ENCODE results near the gene GUCD1. TPM values are rescaled to one million over a fixed set of nuclear protein-coding genes. Genes with fewer than 3 reads are reported as not detected.

Gene GUCD1
- total RNA-seq, 2 experiments from 2014 or later = 114 to 144 TPM

DNA sequence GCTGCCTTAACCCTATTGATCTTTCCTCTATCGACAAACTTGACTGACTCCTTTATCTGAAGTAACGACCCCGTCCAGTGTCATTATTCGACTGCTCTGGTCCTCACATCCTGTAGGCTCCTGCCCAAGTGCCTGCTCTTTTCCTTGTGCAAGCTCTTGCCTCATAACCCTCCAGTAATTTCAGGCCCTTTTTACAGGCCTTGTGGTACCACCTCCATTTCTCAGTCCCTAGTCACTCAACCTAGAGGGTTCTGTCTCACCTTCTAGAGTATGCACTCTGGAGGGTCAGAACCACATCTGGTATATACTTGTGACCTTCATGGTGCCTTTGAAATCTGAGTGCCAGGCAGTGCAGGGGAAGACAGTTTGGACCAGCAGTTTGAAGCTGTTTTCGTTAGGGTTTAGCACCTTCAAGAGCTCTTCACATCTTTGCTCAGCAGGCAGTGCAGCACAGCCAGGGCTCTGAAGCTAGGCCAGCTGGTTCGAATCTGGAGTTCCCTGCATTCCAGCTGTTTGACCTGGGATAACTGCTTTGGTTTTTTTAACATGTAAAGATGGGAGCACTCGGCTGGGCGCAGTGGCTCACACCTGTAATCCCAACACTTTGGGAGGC lies 12.1 kb upstream of the GUCD1 start:
- Histone ChIP-seq H4K20me1 (ENCODE audit: insufficient read depth, low read length) (peaks cover 15% of the 10 kb centered on the region; the same call in 1 of the 2 replicates), H3K4me1 (ENCODE audit: insufficient read depth, low read length, poor library complexity, severe bottlenecking) (no peaks in the 10 kb centered on the region), H3K27ac (ENCODE audit: low read depth, low read length, poor library complexity, severe bottlenecking) (no peak overlapping the region), H3K9me2 (ENCODE audit: insufficient read depth, low read length) (no peaks in the 10 kb centered on the region), H3K36me3 (ENCODE audit: insufficient read depth, low read length) (peaks cover 93% of the 10 kb centered on the region), H3K4me2 (ENCODE audit: low read length) (no peak overlapping the region), H3K79me2 (ENCODE audit: insufficient read depth, low read depth, low read length) (peaks cover 51% of the 10 kb centered on the region), H3K9me3 (ENCODE audit: low read length) (no peaks in the 10 kb centered on the region), H3K4me3 (ENCODE audit: low read depth, low read length, poor library complexity, severe bottlenecking) (no peak overlapping the region), H2AFZ (ENCODE audit: low read length) (no peak overlapping the region)
- intact Hi-C loops (cut with micrococcal nuclease; ENCODE audit: unreplicated experiment) = no loop called here
- TF ChIP-seq, protein P1, sequence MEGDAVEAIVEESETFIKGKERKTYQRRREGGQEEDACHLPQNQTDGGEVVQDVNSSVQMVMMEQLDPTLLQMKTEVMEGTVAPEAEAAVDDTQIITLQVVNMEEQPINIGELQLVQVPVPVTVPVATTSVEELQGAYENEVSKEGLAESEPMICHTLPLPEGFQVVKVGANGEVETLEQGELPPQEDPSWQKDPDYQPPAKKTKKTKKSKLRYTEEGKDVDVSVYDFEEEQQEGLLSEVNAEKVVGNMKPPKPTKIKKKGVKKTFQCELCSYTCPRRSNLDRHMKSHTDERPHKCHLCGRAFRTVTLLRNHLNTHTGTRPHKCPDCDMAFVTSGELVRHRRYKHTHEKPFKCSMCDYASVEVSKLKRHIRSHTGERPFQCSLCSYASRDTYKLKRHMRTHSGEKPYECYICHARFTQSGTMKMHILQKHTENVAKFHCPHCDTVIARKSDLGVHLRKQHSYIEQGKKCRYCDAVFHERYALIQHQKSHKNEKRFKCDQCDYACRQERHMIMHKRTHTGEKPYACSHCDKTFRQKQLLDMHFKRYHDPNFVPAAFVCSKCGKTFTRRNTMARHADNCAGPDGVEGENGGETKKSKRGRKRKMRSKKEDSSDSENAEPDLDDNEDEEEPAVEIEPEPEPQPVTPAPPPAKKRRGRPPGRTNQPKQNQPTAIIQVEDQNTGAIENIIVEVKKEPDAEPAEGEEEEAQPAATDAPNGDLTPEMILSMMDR (conservative IDR thresholded peaks at IDR 0.05; ENCODE audit: low read length) = no peak
- TF ChIP-seq EZH2phosphoT487 (IDR thresholded peaks at IDR 0.05; ENCODE audit: borderline replicate concordance, low read depth, low read length) = no peak
- CTCF ChIA-PET (ENCODE audit: unreplicated experiment) = no interaction called here
- no TSS peak for BruUV-seq (replicated peaks)
- DNase-seq (ENCODE audit: low spot score) = no peak
- POLR2A ChIA-PET = no interaction called here

DNA sequence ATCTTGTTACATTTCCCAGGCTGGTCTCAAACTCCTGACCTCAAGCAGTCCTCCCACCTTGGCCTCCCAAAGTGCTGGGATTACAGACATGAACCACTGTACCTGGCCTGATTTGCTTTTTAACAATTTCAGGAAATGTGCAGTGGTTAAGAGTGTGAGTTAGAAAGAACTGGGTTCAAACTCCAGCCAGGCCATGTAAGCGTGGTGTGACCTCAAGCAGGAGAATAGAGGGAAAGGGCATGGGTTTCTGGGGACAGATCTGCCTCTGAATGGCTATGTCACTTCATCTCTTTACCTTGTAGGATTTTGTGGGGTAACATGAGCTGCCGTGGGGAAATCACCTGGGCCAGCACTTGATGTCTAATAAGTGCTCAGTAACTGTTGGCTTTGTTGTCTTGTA lies 10.1 kb upstream of the GUCD1 start:
- intact Hi-C loops (cut with micrococcal nuclease; ENCODE audit: unreplicated experiment) = no loop called here
- no peak overlapping the region for H3K27ac ChIP-seq (ENCODE audit: low read depth, low read length, poor library complexity, severe bottlenecking)
- H3K36me3 ChIP-seq (ENCODE audit: insufficient read depth, low read length) = peaks cover 88% of the 10 kb centered on the region
- ChIA-PET CTCF (ENCODE audit: unreplicated experiment) (no interaction called here), POLR2A (no interaction called here)
- no peaks in the 10 kb centered on the region for H3K9me2 ChIP-seq (ENCODE audit: insufficient read depth, low read length)
- DNase-seq (ENCODE audit: low spot score) = no peak
- no peak overlapping the region for H3K4me3 ChIP-seq (ENCODE audit: low read depth, low read length, poor library complexity, severe bottlenecking)
- TF ChIP-seq EZH2phosphoT487 (IDR thresholded peaks at IDR 0.05; ENCODE audit: borderline replicate concordance, low read depth, low read length) = no peak
- TF ChIP-seq, protein P1 (conservative IDR thresholded peaks at IDR 0.05; ENCODE audit: low read length) = no peak
- no TSS peak for BruUV-seq (replicated peaks)
- peaks cover 70% of the 10 kb centered on the region for H3K79me2 ChIP-seq (ENCODE audit: insufficient read depth, low read depth, low read length)
- H3K9me3 ChIP-seq (ENCODE audit: low read length) = no peaks in the 10 kb centered on the region
- H3K4me2 ChIP-seq (ENCODE audit: low read length) = no peak overlapping the region
- H2AFZ ChIP-seq (ENCODE audit: low read length) = no peak overlapping the region
- no peaks in the 10 kb centered on the region for H3K4me1 ChIP-seq (ENCODE audit: insufficient read depth, low read length, poor library complexity, severe bottlenecking)
- peaks cover 24% of the 10 kb centered on the region for H4K20me1 ChIP-seq (ENCODE audit: insufficient read depth, low read length)

DNA sequence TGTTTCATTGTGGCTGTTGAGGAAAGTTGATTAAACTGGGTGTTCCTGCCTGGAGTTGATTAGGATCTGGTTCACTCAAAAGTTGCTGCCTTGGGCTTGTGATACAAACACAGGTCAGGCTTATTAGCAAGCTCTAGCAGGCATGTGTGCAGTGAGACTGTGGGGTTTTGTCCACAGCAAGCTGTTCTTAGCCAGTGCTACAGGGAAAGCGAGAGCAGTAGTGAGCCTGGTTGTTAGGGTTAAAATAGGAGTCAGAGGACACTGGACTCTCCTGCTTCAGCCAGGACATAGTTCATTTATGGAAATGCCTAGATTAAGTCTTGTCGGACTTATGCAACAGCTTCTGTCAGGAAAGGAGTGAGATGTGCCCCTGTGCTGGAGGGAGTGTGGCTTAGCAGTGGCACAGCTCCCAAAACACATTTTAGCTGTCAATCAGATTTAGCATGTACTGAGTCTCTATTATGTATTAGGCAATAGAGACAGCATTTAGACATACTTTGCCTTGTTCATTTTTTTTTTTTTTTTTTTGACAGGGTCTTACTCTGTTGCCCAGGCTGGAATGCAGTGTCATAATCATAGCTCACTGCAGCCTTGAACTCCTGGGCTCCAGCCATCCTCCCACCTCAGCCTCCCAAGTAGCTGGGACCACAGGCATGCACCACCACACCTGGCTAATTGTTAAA lies 9.6 kb upstream of the GUCD1 start:
- peaks cover 5% of the 10 kb centered on the region for H3K4me1 ChIP-seq (ENCODE audit: insufficient read depth, low read length, poor library complexity, severe bottlenecking)
- peaks cover 76% of the 10 kb centered on the region for H3K79me2 ChIP-seq (ENCODE audit: insufficient read depth, low read depth, low read length)
- no peak overlapping the region for H3K4me2 ChIP-seq (ENCODE audit: low read length)
- CTCF ChIA-PET (ENCODE audit: unreplicated experiment) = no interaction called here
- TF ChIP-seq, protein P1 (conservative IDR thresholded peaks at IDR 0.05; ENCODE audit: low read length) = no peak
- no peak for TF ChIP-seq EZH2phosphoT487 (IDR thresholded peaks at IDR 0.05; ENCODE audit: borderline replicate concordance, low read depth, low read length)
- H3K27ac ChIP-seq (ENCODE audit: low read depth, low read length, poor library complexity, severe bottlenecking) = no peak overlapping the region
- no peaks in the 10 kb centered on the region for H3K9me3 ChIP-seq (ENCODE audit: low read length)
- H3K4me3 ChIP-seq (ENCODE audit: low read depth, low read length, poor library complexity, severe bottlenecking) = no peak overlapping the region
- H2AFZ ChIP-seq (ENCODE audit: low read length) = no peak overlapping the region
- peaks cover 86% of the 10 kb centered on the region for H3K36me3 ChIP-seq (ENCODE audit: insufficient read depth, low read length)
- no peak for DNase-seq (ENCODE audit: low spot score)
- BruUV-seq (replicated peaks) = no TSS peak
- POLR2A ChIA-PET = interaction anchor here (0.6 kb wide), 1 partner anchor 369 kb away, joined by 5 read pairs; no protein-coding TSS in a partner anchor
- H3K9me2 ChIP-seq (ENCODE audit: insufficient read depth, low read length) = no peaks in the 10 kb centered on the region
- H4K20me1 ChIP-seq (ENCODE audit: insufficient read depth, low read length) = peaks cover 27% of the 10 kb centered on the region
- intact Hi-C loops (cut with micrococcal nuclease; ENCODE audit: unreplicated experiment) = no loop called here

All from OCI-LY7 (cell line).